ENCODE results near the gene TUBB.

- TF ChIP-seq CTCF (IDR thresholded peaks at IDR 0.05) (no peak), POLR2A (IDR thresholded peaks at IDR 0.05) (no peak), EP300 (IDR thresholded peaks at IDR 0.05) (no peak)
These were observed 10.9 kb upstream of the TUBB start for GRCh38 chr6:30709101-30709868.
